Fibroblast of the aortic adventitia (primary cell): ENCODE data around the gene EXOC6B. TPM values are rescaled to one million over a fixed set of nuclear protein-coding genes. Genes with fewer than 3 reads are reported as not detected.
"Not testable (repeated sequence)": the region's sequence is repeated elsewhere in the genome, so short reads cannot be mapped to it uniquely, and the experiment has no call there.

ENCODE experiments used
- DNase-seq: peaks from one replicate; pipeline ENCODE4 v3.0.0-alpha.2; 2010; ENCODE audit warnings: low read depth
- H3K4me3 ChIP-seq: 2 replicates; pipeline ENCODE4 v1.5.1; 2011; ENCODE audit warnings: low read depth, mild to moderate bottlenecking, control low read depth, low read length, moderate library complexity
- CTCF ChIP-seq: IDR thresholded peaks from 2 replicates; pipeline ENCODE4 v1.5.1; 2011; ENCODE audit warnings: mild to moderate bottlenecking, low read length, control low read depth, inconsistent platforms; ENCODE audit not compliant: insufficient read depth
- total RNA-seq: library from RNA; depleted of rRNA; stranded (reverse); fragments of >200 nt; gene quantifications from 2 replicates; pipeline ENCODE4 v1.2.3, GENCODE V29; 2012; ENCODE audit warnings: low replicate concordance

Gene EXOC6B
- total RNA-seq, 1 donor = 30.2 TPM

- DNase-seq = no peak
- H3K4me3 ChIP-seq = no peak overlapping the region
- no peak for TF ChIP-seq CTCF
These were observed 312.8 kb downstream of the EXOC6B start for GRCh38 chr2:72513011-72513410.

GRCh38 chr2:72512376-72512775 is 313.5 kb downstream of the EXOC6B start:
- DNase-seq = no peak
- no peak for TF ChIP-seq CTCF
- no peak overlapping the region for H3K4me3 ChIP-seq

- no peak for DNase-seq
- no peak overlapping the region for H3K4me3 ChIP-seq
- TF ChIP-seq CTCF = no peak
These were observed 313.9 kb downstream of the EXOC6B start for GRCh38 chr2:72511906-72512305.

GRCh38 chr2:72497763-72498162 is 328.1 kb downstream of the EXOC6B start:
- no peak for DNase-seq
- H3K4me3 ChIP-seq = no peak overlapping the region
- no peak for TF ChIP-seq CTCF

- no peak for DNase-seq
- H3K4me3 ChIP-seq = no peak overlapping the region
- no peak for TF ChIP-seq CTCF
These were observed 329.4 kb downstream of the EXOC6B start for GRCh38 chr2:72496479-72496878.

- TF ChIP-seq CTCF = no peak
- H3K4me3 ChIP-seq = no peak overlapping the region
- no peak for DNase-seq
These were observed 331.4 kb downstream of the EXOC6B start for GRCh38 chr2:72494392-72494791.

- not testable (repeated sequence) for H3K4me3 ChIP-seq, DNase-seq
These were observed 341.2 kb downstream of the EXOC6B start for GRCh38 chr2:72484622-72485021.

GRCh38 chr2:72483346-72483745 is 342.5 kb downstream of the EXOC6B start:
- no peak for DNase-seq
- no peak overlapping the region for H3K4me3 ChIP-seq
- no peak for TF ChIP-seq CTCF
